PC-3 (cell line): ENCODE results near the gene RYR2. TPM values are rescaled to one million over a fixed set of nuclear protein-coding genes. Genes with fewer than 3 reads are reported as not detected.

Experiments
- ATAC-seq: fragments of 200-7000 bp; cut with Tn5 transposase; 2 replicates; pipeline ENCODE4 v1.9.1; 2020; ENCODE audit warnings: mild to moderate bottlenecking, moderate library complexity
- BruUV-seq: library from RNA; stranded (reverse); fragments of 400-500 nt; replicated peaks from 2 replicates; lab custom pipeline; 2021; lab: Mats Ljungman, UMichigan
- CTCF ChIA-PET: fragments of 300-600 bp; sonication (Branson Sonifier 250); formaldehyde crosslinking; loops from one replicate; lab custom pipeline; 2022; ENCODE audit warnings: antibody characterized with exemption; lab: Charles Lee
- POLR2A ChIA-PET: fragments of 300-600 bp; sonication (Branson Sonifier 250); formaldehyde crosslinking; loops from one replicate; lab custom pipeline; 2022; ENCODE audit warnings: antibody characterized with exemption; ENCODE audit not compliant: unreplicated experiment; lab: Charles Lee
- DNase-seq: peaks from one replicate; pipeline ENCODE4 v3.0.0-alpha.2; 2015
- H2AFZ ChIP-seq: fragments of 300-600 bp; sonication (generic); 2 replicates; pipeline ENCODE4 v1.6.0; 2016; ENCODE audit warnings: antibody characterized with exemption, low read length
- H3F3A ChIP-seq: fragments of 300-600 bp; sonication (generic); one replicate; pipeline ENCODE4 v1.6.0; 2017; ENCODE audit warnings: antibody characterized with exemption, low read length, control low read depth, mild to moderate bottlenecking; ENCODE audit not compliant: unreplicated experiment
- H3K27ac ChIP-seq: fragments of 300-600 bp; sonication (generic); 2 replicates; pipeline ENCODE4 v1.5.1; 2016; ENCODE audit warnings: mild to moderate bottlenecking, low read length
- H3K27me3 ChIP-seq: fragments of 300-600 bp; sonication (generic); 2 replicates; pipeline ENCODE4 v1.6.1; 2016; ENCODE audit warnings: low read length, mixed read lengths
- H3K36me3 ChIP-seq: fragments of 300-600 bp; sonication (generic); 2 replicates; pipeline ENCODE4 v1.6.1; 2016; ENCODE audit warnings: low read depth, mixed run types, low read length, mixed read lengths
- H3K4me1 ChIP-seq: fragments of 300-600 bp; sonication (generic); 2 replicates; pipeline ENCODE4 v1.5.1; 2016; ENCODE audit warnings: low read length; ENCODE audit not compliant: insufficient read depth
- H3K4me2 ChIP-seq: fragments of 300-600 bp; sonication (generic); 2 replicates; pipeline ENCODE4 v1.6.0; 2016; ENCODE audit warnings: low read length
- H3K4me3 ChIP-seq: fragments of 300-600 bp; sonication (generic); 2 replicates; pipeline ENCODE4 v1.5.1; 2016; ENCODE audit warnings: mild to moderate bottlenecking, low read length, mixed read lengths
- H3K79me2 ChIP-seq: fragments of 300-600 bp; sonication (generic); 2 replicates; pipeline ENCODE4 v1.6.1; 2017; ENCODE audit warnings: low read length, mixed read lengths
- H3K9ac ChIP-seq: fragments of 300-600 bp; sonication (generic); 2 replicates; pipeline ENCODE4 v1.6.0; 2016; ENCODE audit warnings: mild to moderate bottlenecking, low read length
- H3K9me2 ChIP-seq: fragments of 300-600 bp; sonication (generic); replicated peaks from 2 replicates; pipeline ENCODE4 v1.6.1; 2016; ENCODE audit warnings: mixed run types, low read length, mixed read lengths
- H3K9me3 ChIP-seq: fragments of 300-600 bp; sonication (generic); 2 replicates; pipeline ENCODE4 v1.6.1; 2016; ENCODE audit warnings: low read length, mixed read lengths
- H4K20me1 ChIP-seq: fragments of 300-600 bp; sonication (generic); 2 replicates; pipeline ENCODE4 v1.6.1; 2016; ENCODE audit warnings: low read length, mixed read lengths
- CTCF ChIP-seq: fragments of 300-600 bp; sonication (generic); conservative IDR thresholded peaks from 2 replicates; pipeline ENCODE4 v1.5.1; 2017; ENCODE audit warnings: antibody characterized with exemption, low read depth, mild to moderate bottlenecking, low read length
- EZH2 ChIP-seq: fragments of 300-600 bp; sonication (generic); IDR thresholded peaks from one replicate; pipeline ENCODE4 v1.6.1; 2017; ENCODE audit warnings: antibody characterized with exemption, mild to moderate bottlenecking, low read length; ENCODE audit not compliant: unreplicated experiment
- EZH2phosphoT487 ChIP-seq: fragments of 300-600 bp; sonication (generic); IDR thresholded peaks from 2 replicates; pipeline ENCODE4 v1.6.1; 2018; ENCODE audit warnings: mild to moderate bottlenecking, antibody characterized with exemption, low read length, borderline replicate concordance
- intact Hi-C: fragments of 100-400 bp; cut with micrococcal nuclease; formaldehyde crosslinking; loops from 2 replicates; pipeline ENCODE4 v1.9.0; 2023
- total RNA-seq: library from RNA; depleted of rRNA; stranded (reverse); fragments of >200 nt; gene quantifications from 2 replicates; pipeline ENCODE4 v1.2.3, GENCODE V29; 2014

Gene RYR2
- total RNA-seq, 1 experiment from 2014 or later, result not detected

- POLR2A ChIA-PET, result no interaction called here
- intact Hi-C loops, result no loop called here
- no TSS peak for BruUV-seq
Observed at GRCh38 chr1:237009611-237010010, 32.4 kb upstream of the RYR2 start.

GRCh38 chr1:237011432-237011831, 30.6 kb upstream of the RYR2 start:
- Histone ChIP-seq H3K4me1 (no peaks in the 10 kb centered on the region), H3K27me3 (peaks cover 4% of the 10 kb centered on the region; the same call in 1 of the 2 replicates), H3K4me3 (no peak overlapping the region), H4K20me1 (no peaks in the 10 kb centered on the region), H3K79me2 (no peaks in the 10 kb centered on the region), H2AFZ (no peak overlapping the region), H3K9ac (no peak overlapping the region), H3K4me2 (no peak overlapping the region), H3K36me3 (no peaks in the 10 kb centered on the region), H3K9me3 (no peaks in the 10 kb centered on the region), H3K27ac (no peak overlapping the region), H3K9me2 (no peaks in the 10 kb centered on the region), H3F3A (no peaks in the 10 kb centered on the region)
- DNase-seq (no peak), ATAC-seq (no peak)
- intact Hi-C loops, result no loop called here
- BruUV-seq, result no TSS peak
- TF ChIP-seq CTCF, result no peak
- no peak for TF ChIP-seq EZH2phosphoT487
- no peak for TF ChIP-seq EZH2
- ChIA-PET CTCF (no interaction called here), POLR2A (no interaction called here)

More at GRCh38 chr1:237009611-237010010, 32.4 kb upstream of the RYR2 start:
- Histone ChIP-seq H3K9me3 (no peaks in the 10 kb centered on the region), H4K20me1 (no peaks in the 10 kb centered on the region), H2AFZ (no peak overlapping the region), H3K9me2 (no peaks in the 10 kb centered on the region), H3K27ac (no peak overlapping the region), H3K27me3 (peaks cover 4% of the 10 kb centered on the region; the same call in 1 of the 2 replicates), H3K9ac (no peak overlapping the region), H3F3A (no peaks in the 10 kb centered on the region), H3K79me2 (no peaks in the 10 kb centered on the region), H3K4me1 (no peaks in the 10 kb centered on the region), H3K4me2 (no peak overlapping the region), H3K4me3 (no peak overlapping the region), H3K36me3 (no peaks in the 10 kb centered on the region)
- ATAC-seq (no peak), DNase-seq (no peak)
- CTCF ChIA-PET, result no interaction called here
- TF ChIP-seq CTCF (no peak), EZH2 (no peak), EZH2phosphoT487 (no peak)

GRCh38 chr1:237012361-237012760, 29.6 kb upstream of the RYR2 start:
- no peak for DNase-seq
- BruUV-seq, result no TSS peak
- Histone ChIP-seq H3K9ac (no peak overlapping the region), H3K4me1 (no peaks in the 10 kb centered on the region), H2AFZ (no peak overlapping the region), H3K36me3 (no peaks in the 10 kb centered on the region), H3K27me3 (peaks cover 4% of the 10 kb centered on the region; the same call in 1 of the 2 replicates), H3K27ac (no peak overlapping the region), H3F3A (no peaks in the 10 kb centered on the region), H4K20me1 (no peaks in the 10 kb centered on the region), H3K9me2 (no peaks in the 10 kb centered on the region), H3K4me2 (no peak overlapping the region), H3K9me3 (no peaks in the 10 kb centered on the region), H3K4me3 (no peak overlapping the region), H3K79me2 (no peaks in the 10 kb centered on the region)
- ChIA-PET CTCF (no interaction called here), POLR2A (no interaction called here)
- ATAC-seq, result no peak
- TF ChIP-seq CTCF (no peak), EZH2 (no peak), EZH2phosphoT487 (no peak)
- intact Hi-C loops, result no loop called here
